Activated CD4-positive, alpha-beta T cell treated with anti-CD3 and anti-CD28 coated beads, Interleukin-2, amount 50 U/mL, for 1 hour (primary cell): ENCODE measurements around the gene KLHL9.

Source experiments
- DNase-seq: peaks from one replicate; pipeline ENCODE4 v3.0.0-alpha.2; 2020

KLHL9 gene

DNA sequence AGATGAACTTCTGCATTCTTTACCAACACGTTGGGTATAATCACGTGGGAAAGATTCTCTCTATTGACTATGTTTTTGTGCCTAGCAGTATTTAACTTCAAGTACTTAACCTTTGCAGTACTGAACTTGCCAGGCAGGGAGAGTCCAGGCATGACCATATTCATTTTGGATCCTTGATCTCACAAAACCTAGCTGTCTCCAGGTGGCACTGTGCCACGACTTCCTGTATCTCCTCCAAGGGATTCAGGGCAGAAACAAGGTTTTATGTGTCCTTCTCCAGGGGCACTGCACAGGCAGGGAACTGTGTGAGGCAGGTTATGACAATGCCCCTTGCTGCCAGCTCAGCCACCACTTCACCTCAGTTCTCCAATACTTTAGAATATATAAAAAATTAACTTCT is 18.3 kb downstream of the KLHL9 start:
- no peak for DNase-seq

DNA sequence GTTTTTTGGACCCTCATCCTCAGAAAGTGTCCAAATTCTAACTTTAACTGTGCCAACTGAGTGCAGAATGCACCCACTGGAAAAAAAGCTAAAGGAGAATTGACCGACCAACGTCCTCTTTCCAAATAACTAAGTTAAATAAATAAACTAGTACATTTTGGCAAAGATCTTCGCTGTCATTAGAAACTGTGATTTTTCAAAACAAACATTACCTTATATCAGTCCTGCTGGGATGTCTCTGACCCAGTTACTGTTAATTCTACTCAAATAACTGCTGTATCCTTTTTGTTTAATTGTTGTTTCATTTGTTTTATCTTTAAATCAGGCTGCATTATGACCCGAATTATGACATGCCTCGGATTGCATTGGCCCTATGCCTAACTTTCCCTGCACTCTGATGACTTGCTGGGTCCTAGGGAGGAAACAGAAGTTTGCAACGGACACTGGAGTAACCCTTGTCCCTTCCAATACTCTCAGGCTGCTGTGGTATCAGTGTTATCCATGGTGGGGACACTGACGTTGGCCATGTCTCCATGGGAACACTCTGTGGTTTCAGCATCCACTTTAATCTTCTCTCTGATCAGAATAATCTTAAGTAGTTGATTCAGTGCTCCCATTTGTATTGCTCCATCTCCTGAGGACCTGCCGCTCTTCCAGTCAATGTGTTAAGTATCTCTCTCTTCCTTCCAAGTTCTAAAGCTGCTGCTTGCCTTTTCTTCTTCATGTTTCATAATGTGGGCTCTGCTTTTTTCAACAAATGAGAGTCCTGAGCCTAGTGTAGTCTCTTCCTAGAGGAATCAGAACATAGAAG is 19.0 kb downstream of the KLHL9 start:
- no peak for DNase-seq

DNA sequence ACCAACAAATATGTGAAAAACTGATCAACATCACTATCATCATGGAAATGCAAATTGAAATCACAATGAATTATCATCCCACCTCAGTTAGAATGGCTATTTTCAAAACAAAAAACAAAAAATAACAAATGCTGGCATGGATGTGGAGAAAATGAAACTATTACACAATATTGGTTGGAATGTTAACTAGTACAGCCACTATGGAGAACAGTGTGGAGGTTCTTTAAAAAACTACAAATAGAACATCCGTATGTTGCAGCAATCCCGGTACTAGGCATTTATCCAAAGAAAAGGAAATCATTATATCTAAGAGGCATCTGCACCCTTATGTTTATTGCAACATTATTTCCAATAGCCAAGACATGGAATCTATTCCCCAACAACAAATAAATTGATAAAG is 21.1 kb downstream of the KLHL9 start:
- DNase-seq: no peak

DNA sequence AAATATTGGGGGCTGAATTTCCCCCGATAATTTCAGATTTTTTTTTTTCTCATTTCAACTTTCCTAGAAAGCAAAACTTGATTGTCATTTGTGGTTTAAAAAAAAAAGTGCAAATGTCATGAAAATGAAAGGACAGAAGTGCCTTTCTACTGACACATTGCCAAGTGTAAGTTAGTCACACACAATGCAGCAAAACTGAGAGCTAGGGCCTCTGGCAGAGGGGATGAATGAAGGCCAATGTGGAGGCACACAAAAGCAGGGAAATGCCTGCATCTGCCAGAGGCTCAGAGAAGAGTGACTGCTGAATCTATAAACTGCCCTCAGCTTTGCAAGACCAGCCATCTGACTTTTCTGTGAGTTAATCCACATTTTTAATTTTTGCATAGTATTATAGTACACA is 23.3 kb downstream of the KLHL9 start:
- DNase-seq: no peak

DNA sequence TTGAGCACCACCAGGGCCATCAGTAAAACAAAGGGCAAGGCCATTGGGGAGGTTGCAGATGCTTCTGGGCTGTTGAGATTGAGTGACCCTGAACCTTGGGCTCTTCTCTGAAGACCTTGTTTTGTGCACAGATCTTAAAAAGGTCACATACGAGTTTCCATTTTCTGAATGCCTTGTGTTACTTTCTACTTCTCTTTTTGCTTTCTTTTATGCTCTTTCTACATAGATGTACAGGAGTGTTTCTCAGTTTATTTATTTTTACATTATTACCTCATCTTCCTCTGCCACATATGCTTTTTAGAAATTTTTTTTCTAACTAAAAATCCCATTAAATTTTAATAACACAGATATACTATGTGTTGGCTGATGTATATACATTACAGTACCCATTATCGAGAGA is 30.0 kb downstream of the KLHL9 start, which contains the start of gene IFNA5:
TSS of gene IFNA5 (minus strand) at position 101 of the 400 bp plus-strand sequence. CDS start at position 44, 57 bp downstream.
- DNase-seq: no peak

DNA sequence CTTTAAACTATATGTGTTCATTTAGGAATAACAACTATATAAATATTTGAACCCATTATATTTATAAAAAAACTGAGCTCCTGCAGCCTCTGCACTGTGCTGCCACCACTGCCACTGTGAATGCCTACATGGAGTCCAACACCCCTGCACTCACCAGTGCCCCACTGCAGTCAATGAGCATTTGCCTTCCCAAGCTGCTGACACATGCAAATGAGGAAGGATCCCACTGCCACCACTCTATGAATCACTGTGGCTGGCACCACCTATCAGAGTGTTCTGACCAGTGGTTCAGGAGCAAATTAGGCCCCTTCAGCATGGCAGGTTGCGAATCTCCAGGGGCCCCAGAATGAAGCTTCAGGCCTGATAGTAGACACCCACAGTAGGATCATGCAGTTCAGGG is 39.2 kb downstream of the KLHL9 start:
- DNase-seq: no peak

DNA sequence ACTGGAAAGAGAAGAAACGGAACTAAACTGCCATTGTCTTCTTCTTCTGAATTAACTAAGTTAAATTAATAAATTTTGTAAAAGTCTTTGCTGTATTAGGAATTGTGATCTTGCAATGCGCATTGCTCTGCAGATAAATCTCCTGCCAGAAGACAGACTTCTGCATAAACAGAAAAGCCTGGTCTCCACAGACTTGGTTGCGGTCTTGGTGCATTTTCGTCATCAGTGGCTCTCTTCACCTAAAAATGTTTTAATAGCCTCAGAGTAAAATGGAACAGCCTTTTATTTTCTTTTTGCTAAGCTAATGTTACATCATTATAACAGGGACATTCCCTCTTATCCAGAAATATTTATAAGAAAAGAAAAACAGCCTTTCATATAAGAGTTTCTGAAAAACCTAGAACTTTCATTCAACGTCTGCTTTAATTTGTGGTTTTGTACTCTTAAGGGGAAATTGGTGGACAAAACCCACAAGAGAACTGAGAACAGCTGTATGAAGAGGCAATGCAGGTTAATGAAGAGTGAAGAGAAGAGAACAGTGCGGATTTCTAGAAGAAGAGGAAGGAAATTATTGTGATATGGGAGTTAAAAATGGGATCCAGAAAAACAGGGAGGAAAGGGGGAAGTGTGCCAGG is 40.2 kb downstream of the KLHL9 start:
- DNase-seq: no peak

DNA sequence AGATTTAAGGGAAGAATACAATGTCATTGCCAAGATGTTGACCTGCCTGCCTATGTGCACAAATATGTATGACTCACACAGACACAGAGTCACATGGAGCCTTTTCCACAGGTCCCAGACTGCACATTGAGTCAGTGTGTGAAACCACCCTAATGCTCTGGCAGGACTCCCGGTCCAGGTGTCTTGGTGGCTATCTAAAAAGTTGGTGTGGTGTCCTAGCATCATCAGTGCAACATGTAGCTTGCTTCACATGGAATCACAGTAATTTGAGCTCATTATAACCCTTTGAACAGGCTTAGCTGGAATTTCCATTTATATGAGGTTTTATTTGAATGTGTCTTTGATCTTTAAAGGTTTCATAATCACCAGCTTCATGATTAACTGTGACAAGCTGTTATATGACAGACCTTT is 40.8 kb downstream of the KLHL9 start:
- no peak for DNase-seq

DNA sequence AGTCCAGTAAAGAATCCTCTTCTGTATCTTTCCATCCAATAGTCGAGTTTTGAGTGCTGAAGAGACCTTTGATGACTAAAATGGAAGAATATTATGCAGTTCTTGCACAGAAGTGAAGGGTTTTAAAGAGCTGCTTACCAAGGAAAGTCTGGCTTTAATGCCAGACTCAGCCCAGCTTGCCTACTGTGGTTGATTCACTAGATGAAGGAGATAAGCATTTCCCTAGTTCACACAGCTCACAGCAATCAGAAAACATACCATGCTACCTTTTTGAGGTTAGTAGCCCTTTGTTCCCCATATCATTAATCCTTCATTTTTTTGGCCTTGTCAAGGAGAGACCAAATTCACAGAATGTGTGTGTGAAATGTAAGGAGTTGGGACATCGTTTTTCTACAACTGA is 45.4 kb downstream of the KLHL9 start:
- DNase-seq: no peak

DNA sequence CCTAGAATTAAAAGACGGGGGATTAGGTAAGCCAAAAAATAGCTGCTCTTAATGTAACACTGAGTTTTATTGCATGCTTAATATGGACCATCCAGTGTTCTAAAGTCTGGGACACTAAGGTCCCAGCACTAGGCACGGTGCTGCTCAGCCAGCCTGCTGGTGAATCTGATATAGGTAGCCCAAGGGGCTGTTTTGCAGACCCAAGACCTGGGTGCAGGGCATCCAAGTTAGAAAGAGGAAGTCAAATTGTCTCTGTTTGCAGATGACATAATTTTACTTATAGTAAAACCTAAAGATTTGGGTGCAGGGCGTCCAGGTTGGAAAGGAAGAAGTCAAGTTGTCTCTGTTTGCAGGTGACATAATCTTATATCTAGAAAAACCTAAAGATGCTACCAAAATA is 47.9 kb downstream of the KLHL9 start:
- DNase-seq: no peak

DNA sequence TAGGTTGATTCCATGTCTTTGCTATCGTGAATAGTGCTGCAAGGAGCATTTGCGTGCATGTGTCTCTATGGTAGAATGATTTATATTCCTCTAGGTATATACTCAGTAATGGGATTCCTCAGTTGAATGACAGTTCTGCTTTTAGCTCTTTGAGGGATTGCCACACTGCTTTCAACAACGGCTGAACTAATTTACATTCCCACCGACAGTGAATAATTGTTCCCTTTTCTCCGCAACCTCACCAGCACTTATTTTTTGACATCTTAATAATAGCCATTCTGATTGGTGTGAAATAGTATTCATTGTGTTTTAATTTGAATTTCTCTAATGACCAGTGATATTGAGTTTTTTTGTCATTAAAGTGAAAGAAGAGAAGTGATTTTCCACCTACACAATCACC is 48.5 kb downstream of the KLHL9 start:
- no peak for DNase-seq

DNA sequence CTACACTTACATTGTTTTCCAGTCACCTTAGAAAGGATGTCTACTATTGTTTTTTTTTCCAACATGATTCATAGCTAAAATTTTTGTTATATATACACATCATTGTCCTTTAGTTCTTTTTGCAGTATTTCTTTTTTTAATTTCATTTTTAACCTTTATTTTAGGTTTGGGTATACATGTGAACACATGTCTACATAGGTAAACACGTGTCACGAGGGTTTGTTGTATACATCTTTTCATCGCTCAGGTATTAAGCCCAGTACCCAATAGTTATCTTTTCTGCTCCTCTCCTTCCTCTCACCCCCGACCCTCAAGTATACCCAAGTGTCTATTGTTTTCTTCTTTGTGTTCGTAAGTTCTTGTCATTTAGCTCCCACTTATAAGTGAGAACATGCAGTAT is 49.1 kb downstream of the KLHL9 start:
- DNase-seq: no peak

DNA sequence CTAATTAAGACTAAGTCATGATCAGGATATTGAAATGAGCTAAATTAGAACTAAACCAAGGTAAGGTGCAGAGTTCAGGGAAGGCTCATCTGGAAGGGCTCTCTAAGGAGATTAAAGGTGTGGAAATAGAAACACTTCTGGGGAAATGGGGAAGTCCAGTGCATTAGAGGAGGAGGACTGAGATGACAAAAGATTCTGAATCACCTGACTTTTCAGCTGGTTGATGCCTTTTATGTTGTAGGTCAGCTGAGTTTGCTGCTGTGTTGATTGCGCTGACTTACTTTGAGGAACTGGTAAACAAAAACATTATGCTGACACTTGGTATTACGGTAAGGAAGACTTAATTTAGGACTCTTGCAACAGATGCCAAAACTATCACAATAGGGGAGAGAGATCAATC is 53.9 kb downstream of the KLHL9 start:
- no peak for DNase-seq
